Activated T-helper 1 cell treated with anti-CD3 and anti-CD28 coated beads, Interleukin-12 subunit alpha, Interleukin-12 subunit beta, Interleukin-2, Interleukin-4 antibody, amounts not matched to agents 30 ng/mL and 10 ng/mL and 1 ng/mL, durations not matched to agents 14 hours and 24 hours and 36 hours (primary cell): ENCODE measurements around the gene NIBAN1. TPM values are rescaled to one million over a fixed set of nuclear protein-coding genes. Genes with fewer than 3 reads are reported as not detected.
"Not testable (repeated sequence)": the region's sequence is repeated elsewhere in the genome, so short reads cannot be mapped to it uniquely, and the experiment has no call there.

Experiments
- DNase-seq: peaks from one replicate; pipeline ENCODE4 v3.0.0; 2021; ENCODE audit warnings: low spot score
- H3K27ac Mint-ChIP-seq: one replicate; pipeline ENCODE4 v1.8.0; 2021; ENCODE audit warnings: mild to moderate bottlenecking, mixed read lengths
- H3K27me3 Mint-ChIP-seq: one replicate; pipeline ENCODE4 v1.8.0; 2022; ENCODE audit warnings: mild to moderate bottlenecking, moderate library complexity, mixed read lengths; ENCODE audit not compliant: insufficient read depth
- H3K36me3 Mint-ChIP-seq: one replicate; pipeline ENCODE4 v1.8.0; 2021; ENCODE audit warnings: low read depth, mixed read lengths
- H3K4me1 Mint-ChIP-seq: one replicate; pipeline ENCODE4 v1.8.0; 2021; ENCODE audit warnings: low read depth, mixed read lengths
- H3K4me3 Mint-ChIP-seq: one replicate; pipeline ENCODE4 v1.8.0; 2021; ENCODE audit warnings: mild to moderate bottlenecking, moderate library complexity, mixed read lengths
- H3K9me3 Mint-ChIP-seq: one replicate; pipeline ENCODE4 v1.8.0; 2021; ENCODE audit warnings: mixed read lengths
- intact Hi-C: fragments of 100-400 bp; cut with micrococcal nuclease; formaldehyde crosslinking; loops from one replicate; pipeline ENCODE4 v1.15.1; 2024
- total RNA-seq: library from RNA; stranded (reverse); gene quantifications from 2 replicates; pipeline ENCODE4 v1.2.3, GENCODE V29; 2022

NIBAN1 gene
- total RNA-seq, 1 donor from 2014 or later = 17.3 TPM

GRCh38 chr1:184970691-184971161, 3.6 kb downstream of the NIBAN1 start:
- H3K4me3 Mint-ChIP-seq = peak overlapping the region; percentile 28

GRCh38 chr1:184966989-184967388, 7.3 kb downstream of the NIBAN1 start:
- intact Hi-C loops = no loop called here
- H3K4me1 Mint-ChIP-seq = peaks cover 38% of the 10 kb centered on the region
- no peak for DNase-seq
- H3K4me3 Mint-ChIP-seq = no peak overlapping the region
- H3K36me3 Mint-ChIP-seq = peaks cover 15% of the 10 kb centered on the region
- H3K27ac Mint-ChIP-seq = no peak overlapping the region
- no peaks in the 10 kb centered on the region for H3K9me3 Mint-ChIP-seq
- H3K27me3 Mint-ChIP-seq = no peaks in the 10 kb centered on the region

More at GRCh38 chr1:184970691-184971161, 3.6 kb downstream of the NIBAN1 start:
- peaks cover under 1% of the 10 kb centered on the region for H3K27me3 Mint-ChIP-seq
- DNase-seq = no peak
- no peaks in the 10 kb centered on the region for H3K9me3 Mint-ChIP-seq
- H3K4me1 Mint-ChIP-seq = peaks cover 69% of the 10 kb centered on the region
- peak overlapping the region; percentile 70 for H3K27ac Mint-ChIP-seq
- H3K36me3 Mint-ChIP-seq = peaks cover 10% of the 10 kb centered on the region
- intact Hi-C loops = loop anchor here (5.0 to 10.0 kb wide), 6 partner anchors 474 to 1493 kb away; partner anchors contain the start of gene C1orf21

GRCh38 chr1:184965944-184966860, 8.1 kb downstream of the NIBAN1 start:
- Mint-ChIP-seq H3K27me3 (no peaks in the 10 kb centered on the region), H3K36me3 (peaks cover 21% of the 10 kb centered on the region), H3K9me3 (no peaks in the 10 kb centered on the region), H3K4me1 (peaks cover 36% of the 10 kb centered on the region), H3K27ac (no peak overlapping the region), H3K4me3 (no peak overlapping the region)
- intact Hi-C loops = no loop called here
- no peak for DNase-seq

GRCh38 chr1:184965439-184965838, 8.9 kb downstream of the NIBAN1 start:
- intact Hi-C loops = no loop called here
- H3K36me3 Mint-ChIP-seq = peaks cover 18% of the 10 kb centered on the region
- H3K4me1 Mint-ChIP-seq = peaks cover 28% of the 10 kb centered on the region
- H3K9me3 Mint-ChIP-seq = no peaks in the 10 kb centered on the region
- no peaks in the 10 kb centered on the region for H3K27me3 Mint-ChIP-seq
- H3K4me3 Mint-ChIP-seq = no peak overlapping the region
- no peak overlapping the region for H3K27ac Mint-ChIP-seq
- DNase-seq = no peak

GRCh38 chr1:184959626-184960025, 14.7 kb downstream of the NIBAN1 start:
- no peak for DNase-seq
- Mint-ChIP-seq H3K36me3 (peaks cover 10% of the 10 kb centered on the region), H3K4me1 (peaks cover under 1% of the 10 kb centered on the region), H3K27ac (no peak overlapping the region), H3K4me3 (no peak overlapping the region), H3K27me3 (peaks cover 2% of the 10 kb centered on the region), H3K9me3 (no peaks in the 10 kb centered on the region)
- intact Hi-C loops = no loop called here

- intact Hi-C loops = no loop called here
- H3K9me3 Mint-ChIP-seq = no peaks in the 10 kb centered on the region
- H3K4me3 Mint-ChIP-seq = no peak overlapping the region
- H3K4me1 Mint-ChIP-seq = peaks cover 9% of the 10 kb centered on the region
- DNase-seq = no peak
- peaks cover 2% of the 10 kb centered on the region for H3K27me3 Mint-ChIP-seq
- no peak overlapping the region for H3K27ac Mint-ChIP-seq
- peaks cover 8% of the 10 kb centered on the region for H3K36me3 Mint-ChIP-seq
Measured at GRCh38 chr1:184958554-184959353, 15.6 kb downstream of the NIBAN1 start.

GRCh38 chr1:184957901-184958300, 16.4 kb downstream of the NIBAN1 start:
- peaks cover 18% of the 10 kb centered on the region for H3K4me1 Mint-ChIP-seq
- H3K36me3 Mint-ChIP-seq, H3K4me3 Mint-ChIP-seq, DNase-seq, H3K27ac Mint-ChIP-seq, H3K27me3 Mint-ChIP-seq, intact Hi-C loops, H3K9me3 Mint-ChIP-seq: not testable (repeated sequence)

- intact Hi-C loops = no loop called here
- H3K9me3 Mint-ChIP-seq = no peaks in the 10 kb centered on the region
- no peak overlapping the region for H3K4me3 Mint-ChIP-seq
- H3K36me3 Mint-ChIP-seq = peaks cover 6% of the 10 kb centered on the region
- DNase-seq = no peak
- H3K27me3 Mint-ChIP-seq = peaks cover 2% of the 10 kb centered on the region
- H3K4me1 Mint-ChIP-seq = peaks cover 19% of the 10 kb centered on the region
- H3K27ac Mint-ChIP-seq = no peak overlapping the region
Measured at GRCh38 chr1:184956999-184957700, 17.2 kb downstream of the NIBAN1 start.

GRCh38 chr1:184954232-184954995, 19.9 kb downstream of the NIBAN1 start:
- intact Hi-C loops = loop anchor here (5.0 kb wide), 1 partner anchor 462 kb away; no protein-coding TSS in a partner anchor
- peaks cover 19% of the 10 kb centered on the region for H3K4me1 Mint-ChIP-seq
- no peaks in the 10 kb centered on the region for H3K9me3 Mint-ChIP-seq
- DNase-seq = no peak
- peak overlapping the region; percentile 78 for H3K27ac Mint-ChIP-seq
- peaks cover 6% of the 10 kb centered on the region for H3K36me3 Mint-ChIP-seq
- peaks cover 2% of the 10 kb centered on the region for H3K27me3 Mint-ChIP-seq
- peak overlapping the region; percentile 50 for H3K4me3 Mint-ChIP-seq

GRCh38 chr1:184953600-184954219, 20.6 kb downstream of the NIBAN1 start:
- peak overlapping the region; percentile 50 for H3K4me3 Mint-ChIP-seq
- H3K36me3 Mint-ChIP-seq = peaks cover 6% of the 10 kb centered on the region
- no peaks in the 10 kb centered on the region for H3K27me3 Mint-ChIP-seq
- intact Hi-C loops = loop anchor here (1.0 to 5.0 kb wide), 5 partner anchors 20 to 461 kb away; no protein-coding TSS in a partner anchor
- peaks cover 19% of the 10 kb centered on the region for H3K4me1 Mint-ChIP-seq
- DNase-seq = no peak
- H3K9me3 Mint-ChIP-seq = no peaks in the 10 kb centered on the region
- peak overlapping the region; percentile 78 for H3K27ac Mint-ChIP-seq

GRCh38 chr1:184952428-184952827, 21.9 kb downstream of the NIBAN1 start:
- H3K9me3 Mint-ChIP-seq = no peaks in the 10 kb centered on the region

More at GRCh38 chr1:184952428-184952827, 21.9 kb downstream of the NIBAN1 start:
- H3K4me1 Mint-ChIP-seq = peaks cover 19% of the 10 kb centered on the region
- DNase-seq = no peak
- peaks cover 6% of the 10 kb centered on the region for H3K36me3 Mint-ChIP-seq
- intact Hi-C loops = loop anchor here (2.0 to 5.0 kb wide), 2 partner anchors 70 to 460 kb away; no protein-coding TSS in a partner anchor
- no peak overlapping the region for H3K4me3 Mint-ChIP-seq
- no peaks in the 10 kb centered on the region for H3K27me3 Mint-ChIP-seq
- H3K27ac Mint-ChIP-seq = no peak overlapping the region
